ENCODE data around the gene SYTL5. TPM values are rescaled to one million over a fixed set of nuclear protein-coding genes. Genes with fewer than 3 reads are reported as not detected.

The SYTL5 gene
- total and polyA plus RNA-seq, 2 of the 4 experiments (the other 2 are of a cell fraction): 0.19 to 0.54 TPM

DNA sequence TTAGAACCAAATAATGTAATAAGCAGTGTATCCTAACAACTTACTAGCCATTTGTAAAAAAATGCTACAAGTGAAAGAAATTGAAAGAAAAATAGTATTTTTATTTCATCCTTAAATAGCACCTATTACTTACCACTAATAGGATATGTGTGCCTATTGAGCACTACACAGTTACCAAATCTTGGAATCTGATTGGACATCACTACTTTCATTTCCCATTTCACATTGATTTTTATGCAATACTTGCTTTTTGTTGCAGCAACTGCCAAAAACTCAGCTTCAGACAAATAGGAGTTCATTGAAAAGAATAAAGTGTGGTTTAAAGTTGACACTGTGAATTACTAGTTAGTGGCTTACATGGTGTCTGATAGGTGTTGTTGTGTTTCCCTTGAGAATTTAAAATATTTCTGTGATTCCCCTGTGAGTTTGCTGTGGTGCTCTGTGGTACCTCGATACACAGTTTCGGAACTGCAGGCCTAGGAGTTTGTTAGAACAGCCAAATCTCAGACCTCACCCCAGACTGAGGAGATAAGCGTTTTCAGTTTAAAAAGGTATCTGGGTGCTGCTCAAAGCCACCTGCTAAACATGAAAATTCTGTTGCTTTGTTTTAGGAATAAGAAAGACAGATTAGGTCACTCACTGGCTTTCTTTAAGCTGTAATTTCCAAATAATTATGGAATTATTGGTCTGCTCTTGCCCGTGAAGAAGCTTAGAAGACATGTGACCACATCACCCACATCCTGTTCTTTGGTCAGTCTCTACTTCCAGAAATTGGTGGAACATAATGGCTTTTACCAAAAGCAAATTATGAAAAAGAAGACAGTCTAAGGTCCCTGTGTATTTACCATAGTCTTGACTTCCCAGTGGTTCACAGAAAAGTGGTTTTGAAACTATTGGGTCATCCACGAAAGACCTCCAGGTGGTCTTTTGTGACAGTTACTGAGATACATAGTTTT is 97.8 kb downstream of the SYTL5 start:
- no peak overlapping the region for H3K18ac ChIP-seq (ENCODE audit: low read depth, low read length)
- no peak overlapping the region for H3K4me2 ChIP-seq (ENCODE audit: low read depth, low read length)
- no peak overlapping the region for H3K23ac ChIP-seq (ENCODE audit: low read depth, low read length)
- no peak overlapping the region for H4K91ac ChIP-seq (ENCODE audit: insufficient read depth, low read depth, low read length)
- no peak overlapping the region for H3K4ac ChIP-seq (ENCODE audit: low read depth, low read length)
- in situ Hi-C loops (cut with MboI; ENCODE audit: low sequenced_read_pairs) (no loop called here), dilution Hi-C loops (cut with HindIII; ENCODE audit: low sequenced_read_pairs, unreplicated experiment) (no loop called here), intact Hi-C loops (cut with micrococcal nuclease) (no loop called here)
- H2AFZ ChIP-seq (replicated peaks; ENCODE audit: low read length, poor library complexity): no peak overlapping the region
- H3K14ac ChIP-seq (replicated peaks; ENCODE audit: low read depth, low read length): no peak overlapping the region
- H3K27ac ChIP-seq (ENCODE audit: insufficient read depth, low read length): no peak overlapping the region
- H2BK5ac ChIP-seq (ENCODE audit: low read depth, low read length, poor library complexity, severe bottlenecking): no peak overlapping the region
- no peaks in the 10 kb centered on the region for H3K9me1 ChIP-seq (ENCODE audit: insufficient read depth, low read length)
- no peak overlapping the region for H3K56ac ChIP-seq (ENCODE audit: extremely low read depth, insufficient read depth, low read length)
- H3K9ac ChIP-seq (ENCODE audit: low read depth, low read length): no peak overlapping the region
- DNase-seq (no peak), ATAC-seq (ENCODE audit: low read depth) (no peak)
- no CpG with 5 or more reads among the region's 5 CpGs for WGBS, 2 experiments (ENCODE audit: extremely low coverage in 2 of 2, insufficient read length in 1 of 2)
- H2BK15ac ChIP-seq (ENCODE audit: low read depth, low read length): no peak overlapping the region
- no peaks in the 10 kb centered on the region for H3K27me3 ChIP-seq (ENCODE audit: control insufficient read depth, insufficient read depth, low read length)
- ChIA-PET CTCF (no interaction called here), POLR2A (ENCODE audit: unreplicated experiment) (no interaction called here)
- H3K4me3 ChIP-seq (ENCODE audit: insufficient read depth, low read depth, low read length): no peak overlapping the region
- no peaks in the 10 kb centered on the region for H3K79me1 ChIP-seq (ENCODE audit: low read depth in 1 of 2, low read length in 2 of 2)
- no peak overlapping the region for H4K8ac ChIP-seq (ENCODE audit: low read depth in 2 of 2, low read length in 2 of 2)
- no peaks in the 10 kb centered on the region for H3K4me1 ChIP-seq (ENCODE audit: control insufficient read depth, insufficient read depth, low read length)
- no peak overlapping the region for H2AK5ac ChIP-seq (ENCODE audit: low read depth, low read length)
- H4K20me1 ChIP-seq (ENCODE audit: insufficient read depth, low read length): no peaks in the 10 kb centered on the region
- no peak overlapping the region for H2BK20ac ChIP-seq (ENCODE audit: low read depth, low read length)
- H3K9me3 ChIP-seq (ENCODE audit: control insufficient read depth, insufficient read depth, low read length): no peaks in the 10 kb centered on the region
- H2AK9ac ChIP-seq (replicated peaks; ENCODE audit: low read depth, low read length, poor library complexity): no peak overlapping the region
- H4K5ac ChIP-seq (ENCODE audit: low read depth, low read length): no peak overlapping the region
- H2BK120ac ChIP-seq (ENCODE audit: low read depth, low read length): no peak overlapping the region
- no TSS peak for BruUV-seq (replicated peaks)
- no peaks in the 10 kb centered on the region for H3K36me3 ChIP-seq (ENCODE audit: control insufficient read depth, insufficient read depth, low read length)
- no peak for TF ChIP-seq RCOR1 (IDR thresholded peaks at IDR 0.05; ENCODE audit: insufficient replicate concordance, low read length)
- TF ChIP-seq BHLHE40 (IDR thresholded peaks at IDR 0.05; ENCODE audit: low read depth, low read length): no peak
- no peak for TF ChIP-seq MXI1 (IDR thresholded peaks at IDR 0.05; ENCODE audit: borderline replicate concordance, low read depth, low read length)
- no peak for TF ChIP-seq CEBPB (IDR thresholded peaks at IDR 0.05; ENCODE audit: low read depth, low read length)
- TF ChIP-seq CHD1 (IDR thresholded peaks at IDR 0.05; ENCODE audit: low read depth, low read length): no peak
- TF ChIP-seq RFX5 (IDR thresholded peaks at IDR 0.05; ENCODE audit: low read depth, low read length): no peak
- TF ChIP-seq, protein P1, sequence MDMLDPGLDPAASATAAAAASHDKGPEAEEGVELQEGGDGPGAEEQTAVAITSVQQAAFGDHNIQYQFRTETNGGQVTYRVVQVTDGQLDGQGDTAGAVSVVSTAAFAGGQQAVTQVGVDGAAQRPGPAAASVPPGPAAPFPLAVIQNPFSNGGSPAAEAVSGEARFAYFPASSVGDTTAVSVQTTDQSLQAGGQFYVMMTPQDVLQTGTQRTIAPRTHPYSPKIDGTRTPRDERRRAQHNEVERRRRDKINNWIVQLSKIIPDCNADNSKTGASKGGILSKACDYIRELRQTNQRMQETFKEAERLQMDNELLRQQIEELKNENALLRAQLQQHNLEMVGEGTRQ (IDR thresholded peaks at IDR 0.05; ENCODE audit: low read depth, low read length): no peak
- no peak for TF ChIP-seq MAFK (IDR thresholded peaks at IDR 0.05; ENCODE audit: low read depth, low read length)
- TF ChIP-seq POLR2A (IDR thresholded peaks at IDR 0.05; ENCODE audit: low read depth, low read length): no peak
- TF ChIP-seq, protein P2, sequence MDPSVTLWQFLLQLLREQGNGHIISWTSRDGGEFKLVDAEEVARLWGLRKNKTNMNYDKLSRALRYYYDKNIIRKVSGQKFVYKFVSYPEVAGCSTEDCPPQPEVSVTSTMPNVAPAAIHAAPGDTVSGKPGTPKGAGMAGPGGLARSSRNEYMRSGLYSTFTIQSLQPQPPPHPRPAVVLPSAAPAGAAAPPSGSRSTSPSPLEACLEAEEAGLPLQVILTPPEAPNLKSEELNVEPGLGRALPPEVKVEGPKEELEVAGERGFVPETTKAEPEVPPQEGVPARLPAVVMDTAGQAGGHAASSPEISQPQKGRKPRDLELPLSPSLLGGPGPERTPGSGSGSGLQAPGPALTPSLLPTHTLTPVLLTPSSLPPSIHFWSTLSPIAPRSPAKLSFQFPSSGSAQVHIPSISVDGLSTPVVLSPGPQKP (IDR thresholded peaks at IDR 0.05; ENCODE audit: borderline replicate concordance, low read depth, low read length): no peak
- TF ChIP-seq NFE2L2 (IDR thresholded peaks at IDR 0.05; ENCODE audit: low read depth, low read length): no peak
- no peak for TF ChIP-seq SMC3 (IDR thresholded peaks at IDR 0.05; ENCODE audit: low read depth, low read length)
- TF ChIP-seq FOS (IDR thresholded peaks at IDR 0.05; ENCODE audit: low read depth, low read length): no peak
- TF ChIP-seq, protein P3, sequence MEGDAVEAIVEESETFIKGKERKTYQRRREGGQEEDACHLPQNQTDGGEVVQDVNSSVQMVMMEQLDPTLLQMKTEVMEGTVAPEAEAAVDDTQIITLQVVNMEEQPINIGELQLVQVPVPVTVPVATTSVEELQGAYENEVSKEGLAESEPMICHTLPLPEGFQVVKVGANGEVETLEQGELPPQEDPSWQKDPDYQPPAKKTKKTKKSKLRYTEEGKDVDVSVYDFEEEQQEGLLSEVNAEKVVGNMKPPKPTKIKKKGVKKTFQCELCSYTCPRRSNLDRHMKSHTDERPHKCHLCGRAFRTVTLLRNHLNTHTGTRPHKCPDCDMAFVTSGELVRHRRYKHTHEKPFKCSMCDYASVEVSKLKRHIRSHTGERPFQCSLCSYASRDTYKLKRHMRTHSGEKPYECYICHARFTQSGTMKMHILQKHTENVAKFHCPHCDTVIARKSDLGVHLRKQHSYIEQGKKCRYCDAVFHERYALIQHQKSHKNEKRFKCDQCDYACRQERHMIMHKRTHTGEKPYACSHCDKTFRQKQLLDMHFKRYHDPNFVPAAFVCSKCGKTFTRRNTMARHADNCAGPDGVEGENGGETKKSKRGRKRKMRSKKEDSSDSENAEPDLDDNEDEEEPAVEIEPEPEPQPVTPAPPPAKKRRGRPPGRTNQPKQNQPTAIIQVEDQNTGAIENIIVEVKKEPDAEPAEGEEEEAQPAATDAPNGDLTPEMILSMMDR (conservative IDR thresholded peaks at IDR 0.05; ENCODE audit: low read depth, low read length): no peak
- TF ChIP-seq MAZ (IDR thresholded peaks at IDR 0.05; ENCODE audit: borderline replicate concordance, low read depth, low read length): no peak

All from IMR-90 (cell line).